NCI-H510A (cell line): ENCODE results near the gene NXPE4.

Experiments used
- DNase-seq: peaks from one replicate; lab custom pipeline; 2025; lab: John Stamatoyannopoulos, UW

NXPE4 gene

GRCh38 chr11:114559425-114560310, 35.9 kb downstream of the NXPE4 start, which contains the start of gene NXPE1:
Gene NXPE1, minus strand, starts transcription at chr11:114559881. Its CDS starts 8,680 bp downstream, at chr11:114551201.
- DNase-seq = no peak

GRCh38 chr11:114556135-114556534, 39.5 kb downstream of the NXPE4 start:
- no peak for DNase-seq

- no peak for DNase-seq
These were observed 41.9 kb downstream of the NXPE4 start for GRCh38 chr11:114553642-114554041.

- no peak for DNase-seq
These were observed 44.5 kb downstream of the NXPE4 start for GRCh38 chr11:114551060-114551459.

- no peak for DNase-seq
These were observed 69.9 kb downstream of the NXPE4 start for GRCh38 chr11:114525682-114526081.

GRCh38 chr11:114524122-114524521, 71.5 kb downstream of the NXPE4 start:
- no peak for DNase-seq

- DNase-seq = no peak
These were observed 72.8 kb downstream of the NXPE4 start for GRCh38 chr11:114522818-114523217.
